ENCODE results near the gene LGALS4.
A peak's percentile ranks its signal among the peaks of the same experiment; 100 is the strongest.
"Not testable (repeated sequence)": the region's sequence is repeated elsewhere in the genome, so short reads cannot be mapped to it uniquely, and the experiment has no call there.

The LGALS4 gene

GRCh38 chr19:38769635-38770211 lies 43.0 kb downstream of the LGALS4 start:
- peak; percentile 80 to 83 for ATAC-seq

- no peak for ATAC-seq
These were observed 46.3 kb downstream of the LGALS4 start for GRCh38 chr19:38766276-38767047.

GRCh38 chr19:38765214-38765613 lies 47.5 kb downstream of the LGALS4 start:
- no peak for ATAC-seq

GRCh38 chr19:38763795-38764220 lies 48.9 kb downstream of the LGALS4 start:
- no peak for ATAC-seq

GRCh38 chr19:38761884-38762389 lies 50.8 kb downstream of the LGALS4 start:
- ATAC-seq, result not testable (repeated sequence)

- not testable (repeated sequence) for ATAC-seq
These were observed 51.8 kb downstream of the LGALS4 start for GRCh38 chr19:38760805-38761517.

- ATAC-seq, result no peak
These were observed 53.1 kb downstream of the LGALS4 start for GRCh38 chr19:38759590-38760003.

GRCh38 chr19:38754196-38754595 lies 58.5 kb downstream of the LGALS4 start:
- not testable (repeated sequence) for ATAC-seq

- not testable (repeated sequence) for ATAC-seq
These were observed 59.0 kb downstream of the LGALS4 start for GRCh38 chr19:38753783-38754182.
